Measurements from ENCODE around the gene ADAMTS6. TPM values are rescaled to one million over a fixed set of nuclear protein-coding genes. Genes with fewer than 3 reads are reported as not detected.
"Not testable (repeated sequence)": the region's sequence is repeated elsewhere in the genome, so short reads cannot be mapped to it uniquely, and the experiment has no call there.

ADAMTS6 gene
- polyA plus RNA-seq (2012; ENCODE audit: insufficient read depth, insufficient read length) = 0.52 TPM

DNA sequence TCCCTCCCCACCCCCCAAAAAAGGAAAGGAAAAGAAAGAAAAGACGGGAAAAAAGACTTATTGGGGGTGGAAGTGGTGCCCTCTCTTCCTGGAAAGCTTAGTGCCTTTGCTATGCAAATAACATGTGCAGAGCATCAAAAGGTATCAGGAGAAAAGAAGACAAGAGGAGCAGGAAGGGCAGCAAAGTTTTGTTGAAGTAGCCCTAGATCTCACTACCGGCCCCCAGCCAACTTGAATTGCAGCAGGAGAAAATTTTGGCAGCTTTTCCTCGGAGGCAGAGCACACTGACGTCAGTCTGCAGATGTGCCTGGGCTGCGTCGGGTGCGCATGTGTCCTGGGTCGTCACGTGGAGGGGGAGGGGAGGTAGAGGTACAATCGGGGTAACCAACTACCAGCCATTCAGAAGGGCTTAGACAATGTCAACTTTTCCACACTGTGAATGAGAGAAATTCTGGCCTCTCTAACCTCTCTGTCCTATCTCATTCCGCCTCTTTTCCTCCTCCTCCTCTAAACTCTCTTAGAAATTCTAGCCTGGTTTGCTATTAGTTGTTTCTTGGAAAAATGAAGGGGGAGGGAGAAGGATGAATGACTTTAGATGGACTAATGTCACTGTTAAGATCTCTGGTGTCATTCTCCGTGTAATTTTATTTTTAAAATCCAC is at the start of gene ADAMTS6:
Gene ADAMTS6 (minus strand): TSS at position 286 of the 661 bp plus-strand sequence. CDS start 8,247 bp downstream, outside the sequence.
- peak; percentile 82 for DNase-seq (ENCODE audit: low read depth, low spot score)
- peak within 1 kb of the TSS; percentile 86 for H3K4me3 ChIP-seq (ENCODE audit: low read length)

- DNase-seq (ENCODE audit: low read depth, low spot score) = no peak
These were observed 49.2 kb upstream of the ADAMTS6 start for GRCh38 chr5:65530904-65531303.

GRCh38 chr5:65525726-65526125 is 44.0 kb upstream of the ADAMTS6 start:
- no peak overlapping the region for H3K4me3 ChIP-seq (ENCODE audit: low read length)
- no peak for DNase-seq (ENCODE audit: low read depth, low spot score)

More at GRCh38 chr5:65530904-65531303, 49.2 kb upstream of the ADAMTS6 start:
- no peak overlapping the region for H3K4me3 ChIP-seq (ENCODE audit: low read length)

DNA sequence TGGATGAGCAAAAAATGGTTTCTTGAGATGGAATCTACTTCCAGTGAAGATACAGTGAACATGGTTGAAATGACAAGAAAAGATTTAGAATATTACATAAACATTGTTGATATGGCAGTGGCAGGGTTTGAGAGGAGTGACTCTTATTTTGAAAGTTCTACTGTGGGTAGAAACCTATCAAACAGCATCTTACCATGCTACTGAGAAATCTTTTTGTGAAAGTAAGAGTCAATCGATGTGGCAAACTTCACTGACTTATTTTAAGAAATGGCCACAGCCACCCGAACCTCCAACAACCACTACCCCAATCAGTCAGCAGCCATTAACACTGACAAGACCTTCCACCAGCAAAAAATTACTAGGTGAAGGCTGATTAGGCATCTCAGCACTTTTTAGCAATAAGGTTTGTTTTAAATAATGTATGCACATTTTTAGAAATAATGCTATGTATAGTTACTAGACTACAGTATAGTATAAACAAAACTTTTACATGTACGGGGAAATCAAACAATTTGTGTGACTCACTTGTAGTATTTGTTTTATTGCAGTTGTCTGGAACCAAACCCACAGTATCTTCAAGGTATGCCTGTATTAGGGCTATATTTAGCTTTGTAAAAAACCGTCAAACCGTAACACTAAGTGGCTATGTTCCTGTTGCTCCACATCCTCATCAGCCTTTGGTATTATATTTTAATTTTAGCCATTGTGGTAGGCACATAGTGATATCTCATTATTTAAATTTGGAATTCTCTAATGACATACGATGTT is 30.6 kb upstream of the ADAMTS6 start:
- DNase-seq (ENCODE audit: low read depth, low spot score) = peak; percentile 12
- no peak overlapping the region for H3K4me3 ChIP-seq (ENCODE audit: low read length)

GRCh38 chr5:65508978-65509377 is 27.3 kb upstream of the ADAMTS6 start:
- H3K4me3 ChIP-seq (ENCODE audit: low read length) = no peak overlapping the region
- no peak for DNase-seq (ENCODE audit: low read depth, low spot score)

DNA sequence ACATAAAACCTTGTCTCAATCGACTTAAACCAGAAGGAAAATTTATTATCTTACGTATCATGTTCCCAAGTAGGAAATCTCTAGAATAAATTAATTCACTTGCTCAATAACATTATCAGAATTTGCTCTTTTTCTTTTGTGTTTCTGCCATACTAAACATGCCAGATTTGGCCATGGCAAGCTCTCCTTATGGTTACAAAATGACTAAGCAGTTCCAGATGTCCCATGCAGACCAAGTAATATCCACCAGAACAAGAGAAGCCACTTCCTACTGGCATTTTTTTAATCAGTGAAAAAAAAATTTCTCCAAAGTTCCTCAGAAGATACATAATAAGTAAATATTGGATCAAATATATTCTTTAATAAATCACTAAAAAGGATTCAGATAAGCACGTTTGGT is 25.2 kb upstream of the ADAMTS6 start:
- DNase-seq (ENCODE audit: low read depth, low spot score) = no peak
- H3K4me3 ChIP-seq (ENCODE audit: low read length) = no peak overlapping the region

GRCh38 chr5:65489119-65489518 is 7.4 kb upstream of the ADAMTS6 start:
- DNase-seq (ENCODE audit: low read depth, low spot score) = no peak
- H3K4me3 ChIP-seq (ENCODE audit: low read length) = no peak overlapping the region

GRCh38 chr5:65488038-65488687 is 6.4 kb upstream of the ADAMTS6 start:
- not testable (repeated sequence) for DNase-seq (ENCODE audit: low read depth, low spot score); H3K4me3 ChIP-seq (ENCODE audit: low read length)

- not testable (repeated sequence) for H3K4me3 ChIP-seq (ENCODE audit: low read length)
These were observed 5.1 kb upstream of the ADAMTS6 start for GRCh38 chr5:65486803-65487202.

DNA sequence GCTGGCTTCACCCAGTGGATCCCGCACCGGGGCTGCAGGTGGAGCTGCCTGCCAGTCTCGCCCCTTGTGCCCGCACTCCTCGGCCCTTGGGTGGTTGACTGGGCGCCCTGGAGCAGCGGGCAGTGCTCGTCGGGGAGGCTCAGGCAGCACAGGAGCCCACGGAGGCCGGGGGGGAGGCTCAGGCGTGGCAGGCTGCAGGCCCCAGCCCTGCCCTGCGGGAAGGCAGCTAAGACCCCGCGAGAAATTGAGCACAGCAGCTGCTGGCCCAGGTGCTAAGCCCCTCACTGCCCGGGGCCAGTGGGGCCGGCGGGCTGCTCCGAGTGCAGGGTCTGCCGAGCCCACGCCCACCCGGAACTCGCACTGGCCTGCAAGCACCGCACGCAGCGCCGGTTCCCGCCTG is 3.7 kb upstream of the ADAMTS6 start:
- DNase-seq (ENCODE audit: low read depth, low spot score) = no peak
- no peak overlapping the region for H3K4me3 ChIP-seq (ENCODE audit: low read length)

More at GRCh38 chr5:65486803-65487202, 5.1 kb upstream of the ADAMTS6 start:
- not testable (repeated sequence) for DNase-seq (ENCODE audit: low read depth, low spot score)

DNA sequence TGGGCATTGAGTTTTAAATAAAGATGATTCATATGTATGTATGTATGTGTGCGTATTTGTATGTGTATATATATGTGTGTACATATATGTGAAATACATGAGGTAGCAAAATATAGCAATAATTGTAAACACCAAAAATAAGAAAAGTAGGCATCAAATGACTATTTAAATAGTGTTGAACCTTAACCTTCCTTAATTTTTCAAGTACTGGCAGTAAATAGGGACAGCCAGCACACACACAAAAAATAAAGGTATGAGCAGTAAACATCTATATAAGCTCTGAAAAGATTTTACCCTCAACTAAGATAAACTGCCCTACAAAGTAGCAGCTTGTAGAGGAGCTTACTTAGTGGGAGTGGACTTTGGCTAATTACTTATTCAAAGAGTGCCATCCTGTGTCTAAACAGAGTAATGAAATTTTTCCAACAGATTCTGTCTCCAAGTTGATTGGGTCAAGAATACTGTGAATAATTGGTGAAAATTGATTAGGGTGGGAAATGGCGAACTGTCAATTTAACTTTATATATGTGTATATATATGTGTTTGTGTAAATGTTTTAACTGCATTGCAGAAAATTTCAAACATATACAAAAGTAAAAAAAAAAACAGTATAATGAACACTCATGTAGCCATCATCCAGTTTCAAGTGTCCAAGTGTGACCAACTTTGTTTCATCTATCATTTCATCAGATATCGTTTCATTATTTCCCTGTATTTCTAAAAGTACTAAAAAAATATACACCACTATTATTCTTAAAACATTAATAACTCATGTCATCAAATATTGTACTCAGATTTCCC is 2.0 kb upstream of the ADAMTS6 start:
- peak; percentile 37 for DNase-seq (ENCODE audit: low read depth, low spot score)
- H3K4me3 ChIP-seq (ENCODE audit: low read length) = peak overlapping the region; percentile 86

DNA sequence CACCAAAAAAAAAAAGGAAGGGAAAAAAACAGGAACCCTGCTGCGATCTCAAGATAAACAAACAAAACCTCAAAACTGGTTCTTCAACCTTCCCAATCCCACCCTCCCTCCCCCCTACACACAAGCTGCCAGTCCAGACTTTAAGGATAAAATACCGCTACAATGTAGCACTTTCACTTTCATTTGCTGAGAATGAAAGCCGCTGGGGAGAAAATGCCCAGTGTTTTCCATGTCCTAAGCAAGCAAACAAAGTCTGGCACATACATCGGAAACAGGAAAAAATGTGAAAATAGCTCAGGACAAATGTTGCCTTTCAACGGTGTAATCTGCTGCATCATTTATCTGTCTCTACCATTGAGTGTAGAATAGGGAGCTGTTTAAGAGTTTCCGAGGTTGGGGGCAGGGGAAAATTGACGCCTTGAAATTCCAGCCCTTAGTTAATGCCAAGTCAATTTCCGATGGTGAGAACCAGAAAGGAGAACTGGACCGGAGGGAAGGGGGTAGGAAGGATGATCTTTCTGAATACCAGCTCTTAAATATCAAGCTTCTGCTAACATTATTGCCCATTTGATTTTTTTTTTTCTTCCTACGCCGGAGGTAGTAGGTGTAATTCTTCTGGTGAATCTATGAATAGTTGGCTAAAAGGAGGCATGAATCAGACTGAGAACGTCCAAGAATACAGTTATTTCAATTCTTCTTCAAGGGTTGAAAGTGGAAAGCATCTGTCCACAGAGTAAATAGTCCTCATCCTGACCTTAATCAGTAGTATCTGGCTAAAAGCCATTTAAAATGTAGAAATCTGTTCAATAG is 1.2 kb upstream of the ADAMTS6 start:
- DNase-seq (ENCODE audit: low read depth, low spot score) = no peak
- H3K4me3 ChIP-seq (ENCODE audit: low read length) = peak overlapping the region; percentile 86

DNA sequence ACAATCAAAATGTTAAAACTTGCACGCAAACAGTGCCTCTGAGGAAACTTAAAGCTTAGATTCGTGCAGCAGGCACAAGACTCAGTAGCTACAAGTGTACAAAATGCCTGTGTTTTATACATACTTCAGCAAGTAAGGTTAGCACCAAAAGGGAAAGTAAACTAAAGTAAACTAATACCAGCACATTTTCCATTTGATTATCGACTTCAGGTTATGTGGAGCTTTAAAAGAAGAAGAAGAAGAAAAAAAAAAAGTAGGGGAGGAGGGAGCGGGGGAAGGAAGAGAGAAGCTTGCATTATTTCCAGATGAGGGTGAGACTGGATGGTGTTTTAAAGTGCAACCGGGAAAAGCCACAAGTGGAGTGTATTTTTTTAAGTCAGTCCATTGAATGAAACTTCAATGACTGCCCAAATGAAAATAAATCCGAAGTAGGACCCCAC is 596 bp upstream of the ADAMTS6 start:
- H3K4me3 ChIP-seq (ENCODE audit: low read length) = peak overlapping the region; percentile 86
- no peak for DNase-seq (ENCODE audit: low read depth, low spot score)

GRCh38 chr5:65481171-65481581 is 544 bp downstream of the ADAMTS6 start:
- DNase-seq (ENCODE audit: low read depth, low spot score) = no peak
- H3K4me3 ChIP-seq (ENCODE audit: low read length) = peak overlapping the region; percentile 86

DNA sequence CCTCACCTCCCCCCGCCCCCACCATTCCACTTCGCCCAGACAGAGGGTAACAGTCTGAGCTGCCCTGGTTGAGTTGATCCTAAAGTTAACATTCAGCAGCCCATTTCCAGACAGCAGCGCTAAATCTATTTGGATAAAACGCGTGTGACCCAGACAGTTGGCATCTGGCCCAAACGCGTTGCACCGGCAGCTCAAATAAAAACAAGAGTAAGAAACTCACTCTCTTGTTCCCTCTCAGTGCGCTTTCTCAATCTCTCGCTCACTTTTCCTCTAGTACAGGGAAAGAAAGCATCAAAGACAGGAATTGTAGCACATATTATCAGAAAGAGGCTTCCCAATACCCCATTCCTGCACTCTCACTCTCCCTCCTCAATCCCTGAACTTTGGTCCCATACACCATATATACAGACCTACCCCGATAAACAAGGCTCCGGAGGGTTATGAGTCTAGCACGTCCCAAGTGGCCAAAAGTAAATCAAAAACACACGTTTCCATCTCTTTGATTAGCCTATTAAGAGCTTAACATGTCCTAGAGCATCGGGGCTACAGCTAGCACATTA is 1.3 kb downstream of the ADAMTS6 start:
- DNase-seq (ENCODE audit: low read depth, low spot score) = no peak
- H3K4me3 ChIP-seq (ENCODE audit: low read length) = peak overlapping the region; percentile 86

DNA sequence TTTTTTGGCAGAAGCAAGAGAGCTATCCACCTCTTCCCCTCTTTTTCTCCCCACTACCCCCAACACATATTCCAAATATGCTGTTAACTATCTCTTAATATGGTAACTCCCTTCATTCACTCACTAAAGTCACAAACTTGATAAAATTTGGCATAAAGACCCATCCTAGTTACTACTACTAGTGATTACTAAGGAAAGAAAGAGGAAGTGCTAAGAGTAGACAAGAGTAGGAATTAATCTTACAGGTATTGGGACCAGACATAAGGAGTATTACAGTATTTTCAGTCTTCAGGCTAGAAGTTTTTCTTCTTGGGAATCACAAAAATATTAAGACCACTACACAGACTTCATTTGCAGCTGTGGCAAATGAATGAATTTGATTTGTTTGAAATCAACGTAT is 2.2 kb downstream of the ADAMTS6 start:
- H3K4me3 ChIP-seq (ENCODE audit: low read length) = no peak overlapping the region
- no peak for DNase-seq (ENCODE audit: low read depth, low spot score)

DNA sequence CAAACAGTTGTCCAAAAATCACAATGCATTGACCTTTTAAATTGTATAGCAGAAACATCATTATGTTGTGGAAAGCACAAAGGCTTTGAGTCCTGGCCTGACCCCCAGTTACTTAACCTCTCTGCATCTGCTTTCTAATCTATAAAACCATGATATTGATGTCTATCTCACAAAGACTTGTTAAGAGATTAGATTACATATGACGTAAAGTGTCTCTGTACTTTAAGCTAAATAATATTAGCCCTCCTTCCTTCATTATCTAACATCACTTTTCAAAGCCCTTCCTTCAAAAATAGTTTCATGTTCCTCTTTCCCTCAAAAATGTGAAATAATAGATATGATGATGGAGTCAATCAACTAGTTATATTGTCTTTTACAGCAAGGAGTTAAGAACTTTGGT is 3.4 kb downstream of the ADAMTS6 start:
- no peak overlapping the region for H3K4me3 ChIP-seq (ENCODE audit: low read length)
- no peak for DNase-seq (ENCODE audit: low read depth, low spot score)

DNA sequence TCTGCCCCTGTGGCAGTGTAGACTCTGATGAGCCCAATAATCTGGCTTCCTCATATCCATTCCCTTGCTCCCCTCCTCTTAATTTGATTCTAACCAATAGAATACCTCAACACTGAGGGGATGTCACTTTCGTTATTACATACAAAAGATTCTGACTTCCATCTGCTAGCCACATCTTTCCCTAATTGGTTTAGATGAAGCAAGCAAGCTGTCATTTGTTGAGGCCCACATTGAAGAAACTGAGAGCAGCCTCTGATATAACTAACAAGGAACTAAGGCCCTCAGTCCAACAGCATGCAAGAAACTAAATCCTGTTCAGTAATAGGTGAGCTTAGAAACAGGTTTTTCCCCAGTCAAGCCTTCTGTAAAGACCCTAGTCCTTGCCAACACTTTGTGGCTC is 5.8 kb downstream of the ADAMTS6 start:
- no peak for DNase-seq (ENCODE audit: low read depth, low spot score)
- no peak overlapping the region for H3K4me3 ChIP-seq (ENCODE audit: low read length)

Data from Jurkat, Clone E6-1 (cell line).